H1 (cell line): ENCODE data around the gene MIB2. TPM values are rescaled to one million over a fixed set of nuclear protein-coding genes. Genes with fewer than 3 reads are reported as not detected.
A peak's percentile ranks its signal among the peaks of the same experiment; 100 is the strongest.

ENCODE experiments used
- CTCF ChIA-PET: fragments of 300-600 bp; sonication (Branson Sonifier 250); formaldehyde crosslinking; loops from one replicate; lab custom pipeline; 2021; ENCODE audit not compliant: partially characterized antibody; lab: Charles Lee
- POLR2A ChIA-PET: fragments of 300-600 bp; sonication (Branson Sonifier 250); formaldehyde crosslinking; loops from one replicate; lab custom pipeline; 2021; ENCODE audit warnings: inconsistent platforms; ENCODE audit not compliant: partially characterized antibody; lab: Charles Lee
- DNase-seq, 2 experiments: peaks; one replicate each; pipeline versions ENCODE4 v3.0.0 to v3.0.0-alpha.2; 2010 to 2022; ENCODE audit warnings: low spot score in 2 of 2, low read depth in 1 of 2, mixed read lengths in 1 of 2
- FAIRE-seq: peaks from 2 replicates; lab custom pipeline; 2011; peaks lifted over from hg19 to GRCh38; lab: Jason Lieb, UNC
- H2AFZ ChIP-seq: 2 replicates; pipeline ENCODE4 v1.8.1; 2012; ENCODE audit warnings: low read length, inconsistent platforms
- H2AK5ac ChIP-seq: 2 replicates; pipeline ENCODE4 v1.6.1; 2013; ENCODE audit warnings: low read depth, low read length
- H2BK120ac ChIP-seq: replicated peaks from 2 replicates; pipeline ENCODE3; 2013; ENCODE audit warnings: low read depth, low read length, inconsistent platforms
- H2BK12ac ChIP-seq: 2 replicates; pipeline ENCODE4 v1.6.1; 2013; ENCODE audit warnings: low read depth, low read length
- H2BK15ac ChIP-seq: 2 replicates; pipeline ENCODE4 v1.6.1; 2013; ENCODE audit warnings: low read length
- H2BK20ac ChIP-seq: 2 replicates; pipeline ENCODE4 v1.6.1; 2013; ENCODE audit warnings: low read length
- H2BK5ac ChIP-seq: 2 replicates; pipeline ENCODE4 v1.6.1; 2013; ENCODE audit warnings: low read depth, low read length
- H3K14ac ChIP-seq: 2 replicates; pipeline ENCODE4 v1.6.1; 2013; ENCODE audit warnings: inconsistent platforms; ENCODE audit not compliant: insufficient read length
- H3K18ac ChIP-seq: 2 replicates; pipeline ENCODE4 v1.6.1; 2013; ENCODE audit warnings: low read length; ENCODE audit errors: extremely low read depth
- H3K23ac ChIP-seq: 2 replicates; pipeline ENCODE4 v1.6.1; 2013; ENCODE audit warnings: inconsistent platforms; ENCODE audit not compliant: insufficient read length
- H3K23me2 ChIP-seq: 2 replicates; pipeline ENCODE4 v1.6.1; 2013; ENCODE audit warnings: low read depth, low read length
- H3K27ac ChIP-seq: 2 replicates; pipeline ENCODE4 v1.6.1; 2011; ENCODE audit warnings: low read depth, low read length, inconsistent platforms
- H3K27me3 ChIP-seq, 4 experiments: replicated peaks in 1 of 4; 1 replicate in 1 of 4; 2 replicates in 3 of 4; pipeline versions ENCODE4 v1.6.1 to v1.8.1; 2011 to 2013; ENCODE audit warnings: low read length in 3 of 4, mild to moderate bottlenecking in 3 of 4, inconsistent platforms in 2 of 4, mixed read lengths in 2 of 4, moderate library complexity in 1 of 4; ENCODE audit not compliant: control insufficient read depth in 3 of 4, insufficient read depth in 3 of 4; ENCODE audit errors: extremely low read depth in 1 of 4
- H3K36me3 ChIP-seq, 4 experiments: 2 replicates each; pipeline versions ENCODE4 v1.6.1 to v1.8.1; 2011 to 2013; ENCODE audit warnings: mild to moderate bottlenecking in 4 of 4, low read length in 3 of 4, moderate library complexity in 2 of 4, control low read depth in 1 of 4, inconsistent platforms in 1 of 4; ENCODE audit not compliant: insufficient read depth in 4 of 4, control insufficient read depth in 2 of 4
- H3K4ac ChIP-seq: replicated peaks from 2 replicates; pipeline ENCODE3; 2013; ENCODE audit warnings: low read length, low read depth, mixed read lengths, inconsistent platforms; ENCODE audit not compliant: insufficient read length
- H3K4me1 ChIP-seq, 4 experiments: replicated peaks in 1 of 4; 1 replicate in 1 of 4; 2 replicates in 3 of 4; pipeline versions ENCODE4 v1.6.1 to v1.8.1; 2011 to 2013; ENCODE audit warnings: low read length in 3 of 4, inconsistent platforms in 2 of 4, mixed read lengths in 1 of 4; ENCODE audit not compliant: insufficient read depth in 4 of 4, control insufficient read depth in 3 of 4
- H3K4me2 ChIP-seq, 2 experiments: 2 replicates each; pipeline versions ENCODE4 v1.6.1 to v1.8.1; 2011 to 2013; ENCODE audit warnings: low read depth in 2 of 2, low read length in 2 of 2, control low read depth in 1 of 2, inconsistent platforms in 1 of 2, mild to moderate bottlenecking in 1 of 2; ENCODE audit not compliant: insufficient read depth in 1 of 2
- H3K4me3 ChIP-seq, 4 experiments: fragments of 200-600, 300-600 bp in 1 of 4; sonication (generic), shearing (Covaris generic), sonication (Bioruptor Twin) in 1 of 4; 2 replicates each; pipeline versions ENCODE4 v1.5.1 to v1.8.1; 2011 to 2016; ENCODE audit warnings: low read length in 4 of 4, low read depth in 3 of 4, control low read depth in 2 of 4, inconsistent platforms in 2 of 4, mild to moderate bottlenecking in 2 of 4, mixed read lengths in 1 of 4, moderate library complexity in 1 of 4; ENCODE audit not compliant: insufficient read depth in 2 of 4; ENCODE audit errors: extremely low read depth in 1 of 4
- H3K56ac ChIP-seq: replicated peaks from 2 replicates; pipeline ENCODE3; 2013; ENCODE audit warnings: low read depth, mild to moderate bottlenecking, mixed read lengths, low read length, inconsistent platforms; ENCODE audit not compliant: insufficient read length
- H3K79me1 ChIP-seq: 2 replicates; pipeline ENCODE4 v1.6.1; 2013; ENCODE audit warnings: low read depth, low read length, control low read depth
- H3K79me2 ChIP-seq, 2 experiments: 2 replicates each; pipeline versions ENCODE4 v1.6.1 to v1.8.1; 2012 to 2013; ENCODE audit warnings: low read length in 2 of 2, mild to moderate bottlenecking in 2 of 2, inconsistent platforms in 1 of 2; ENCODE audit not compliant: insufficient read depth in 2 of 2, control insufficient read depth in 1 of 2
- H3K9ac ChIP-seq, 4 experiments: replicated peaks in 1 of 4; 1 replicate in 1 of 4; 2 replicates in 3 of 4; pipeline versions ENCODE4 v1.6.1 to v1.8.1; 2011 to 2013; ENCODE audit warnings: low read depth in 3 of 4, low read length in 3 of 4, control low read depth in 2 of 4, mild to moderate bottlenecking in 2 of 4, moderate library complexity in 2 of 4, inconsistent platforms in 1 of 4; ENCODE audit errors: extremely low read depth in 1 of 4
- H3K9me3 ChIP-seq, 2 experiments: 2 replicates each; pipeline versions ENCODE4 v1.6.1 to v1.8.1; 2012 to 2013; ENCODE audit warnings: mild to moderate bottlenecking in 2 of 2, moderate library complexity in 2 of 2, control low read depth in 1 of 2, inconsistent platforms in 1 of 2, low read depth in 1 of 2, low read length in 1 of 2, mixed read lengths in 1 of 2; ENCODE audit not compliant: insufficient read depth in 2 of 2
- H4K20me1 ChIP-seq, 2 experiments: replicated peaks in 1 of 2; 2 replicates each; pipeline versions ENCODE3 to v1.8.1; 2011 to 2013; ENCODE audit warnings: inconsistent platforms in 2 of 2, low read length in 2 of 2, mild to moderate bottlenecking in 1 of 2; ENCODE audit not compliant: insufficient read depth in 2 of 2, control insufficient read depth in 1 of 2
- H4K5ac ChIP-seq: 2 replicates; pipeline ENCODE4 v1.6.1; 2013; ENCODE audit warnings: low read length, low read depth, mixed read lengths, inconsistent platforms; ENCODE audit not compliant: insufficient read length
- H4K8ac ChIP-seq: 2 replicates; pipeline ENCODE4 v1.8.0; 2013; ENCODE audit warnings: mild to moderate bottlenecking, moderate library complexity, low read length, inconsistent platforms; ENCODE audit not compliant: insufficient read depth; ENCODE audit errors: extremely low read depth
- H4K91ac ChIP-seq: replicated peaks from 2 replicates; pipeline ENCODE3; 2013; ENCODE audit warnings: low read length, mixed read lengths, inconsistent platforms; ENCODE audit not compliant: insufficient read length
- CBX5 ChIP-seq: fragments of 300-800, 300-1000 bp; sonication (generic); IDR thresholded peaks from 2 replicates; pipeline ENCODE4 v1.7.1; 2016; ENCODE audit warnings: antibody characterized with exemption, low read length, low read depth
- FOSL1 ChIP-seq: IDR thresholded peaks from 2 replicates; pipeline ENCODE4 v1.6.1; 2011; ENCODE audit warnings: mild to moderate bottlenecking, low read depth, low read length, moderate library complexity; ENCODE audit not compliant: insufficient read depth
- MAFK ChIP-seq: IDR thresholded peaks from 2 replicates; pipeline ENCODE4 v1.6.1; 2012; ENCODE audit warnings: low read depth, mild to moderate bottlenecking, improper control_type of control experiment, low read length
- POU5F1 ChIP-seq: IDR thresholded peaks from 2 replicates; pipeline ENCODE4 v1.6.1; 2011; ENCODE audit warnings: low read depth, mild to moderate bottlenecking, low read length, moderate library complexity
- SIRT6 ChIP-seq: IDR thresholded peaks from one replicate; pipeline ENCODE4 v1.7.1; 2012; ENCODE audit warnings: low read length, inconsistent platforms
- SP1 ChIP-seq: IDR thresholded peaks from 2 replicates; pipeline ENCODE4 v1.6.1; 2011; ENCODE audit warnings: low read depth, low read length
- SRF ChIP-seq: IDR thresholded peaks from 2 replicates; pipeline ENCODE4 v1.6.1; 2011; ENCODE audit warnings: mild to moderate bottlenecking, low read depth, low read length, moderate library complexity
- WGBS, 2 experiments: shearing (Covaris generic) in 1 of 2; methylation state at CpG; one replicate each; pipeline versions ENCODE4 v1.1.6 to v1.1.7; 2013 to 2015; ENCODE audit warnings: low lambda C conversion rate in 2 of 2, mixed read lengths in 2 of 2, inconsistent platforms in 1 of 2, low coverage in 1 of 2, missing lambda C conversion rate in 1 of 2; ENCODE audit not compliant: insufficient replicate concordance in 2 of 2, insufficient coverage in 1 of 2, insufficient read length in 1 of 2; ENCODE audit errors: extremely low coverage in 1 of 2, missing lambda C conversion rate in 1 of 2; 5-methylcytosine and 5-hydroxymethylcytosine counted together
- polyA plus RNA-seq, 7 experiments: library from polyadenylated mRNA; depleted of rRNA in 3 of 7; stranded (reverse) in 5 of 7; unstranded in 2 of 7; fragments of >200 nt in 5 of 7; fragments of 200-250 nt in 2 of 7; gene quantifications; 1 replicate in 5 of 7; 2 replicates in 1 of 7; 4 replicates in 1 of 7; pipeline versions ENCODE4 v1.2.1 to v1.2.3, GENCODE V29; 2011 to 2013; ENCODE audit warnings: missing spikeins in 2 of 7, mixed read lengths in 2 of 7
- total RNA-seq: library from RNA; stranded (reverse); fragmentation: NEBNext Ultra II Directional; extraction: Animal tissue kit (Norgen Biotek cat#: 25700); gene quantifications from 2 replicates; pipeline ENCODE4 v1.2.1, GENCODE V29; 2021

MIB2 gene
- total and polyA plus RNA-seq, 2 of the 8 experiments (the other 6 are each of a cell fraction or from before 2014, with no cell fraction given): 32.5 to 60.0 TPM

- H2BK15ac ChIP-seq: no peak overlapping the region
- no peak overlapping the region for H2BK120ac ChIP-seq
- no peak overlapping the region for H2AK5ac ChIP-seq
- H4K8ac ChIP-seq: no peak overlapping the region
- H3K4me3 ChIP-seq: no peak overlapping the region
- H2BK12ac ChIP-seq: no peak overlapping the region
- H3K79me2 ChIP-seq: no peaks in the 10 kb centered on the region
- H3K79me1 ChIP-seq: no peaks in the 10 kb centered on the region
- no peak overlapping the region for H4K91ac ChIP-seq
- no peaks in the 10 kb centered on the region for H3K36me3 ChIP-seq
- H3K23me2 ChIP-seq: peaks cover 10% of the 10 kb centered on the region; the same call in 1 of the 2 replicates
- POLR2A ChIA-PET: interaction anchor here (1.2 to 2.0 kb wide), 4 partner anchors 10 to 30 kb away, joined by 3 to 10 read pairs (median 4); partner anchors contain the start of gene MIB2
- FAIRE-seq: no peak
- no peak overlapping the region for H3K27ac ChIP-seq
- no peak overlapping the region for H2BK20ac ChIP-seq
- H3K27me3 ChIP-seq: peaks cover 8 to 21% (median 17%) of the 10 kb centered on the region in 4 experiments
- H3K9ac ChIP-seq: 0 out of 7 replicates have a peak overlapping the region, but pooled peaks of 1 of the 4 experiments have one; percentile 10
- no peak overlapping the region for H2BK5ac ChIP-seq
- H3K23ac ChIP-seq: no peak overlapping the region
- H3K18ac ChIP-seq: no peak overlapping the region
- peaks cover 0 to 4% (median 2%) of the 10 kb centered on the region in 4 experiments; a peak in 4 of 7 replicates for H3K4me1 ChIP-seq
- CTCF ChIA-PET: interaction anchor here (1.1 to 1.4 kb wide), 2 partner anchors 15 to 17 kb away, joined by 3 read pairs; no protein-coding TSS in a partner anchor
- H2AFZ ChIP-seq: no peak overlapping the region
- H4K20me1 ChIP-seq: peaks cover 0 to 1% of the 10 kb centered on the region in 2 experiments
- no peak overlapping the region for H4K5ac ChIP-seq
- no peak overlapping the region for H3K14ac ChIP-seq
- TF ChIP-seq CBX5 (no peak), MAFK (no peak), SRF (no peak), SP1 (no peak), SIRT6 (no peak), FOSL1 (no peak), POU5F1 (no peak)
- no peaks in the 10 kb centered on the region for H3K9me3 ChIP-seq
- no peak overlapping the region for H3K4me2 ChIP-seq
- 88% methylated on average over 14 of the region's 15 CpGs; no CpG with 5 or more reads in 1 of the 2 experiments for WGBS, 2 experiments
- H3K4ac ChIP-seq: no peak overlapping the region
- no peak overlapping the region for H3K56ac ChIP-seq
- DNase-seq: peak in 1 of 2 experiments; percentile 44
Measured at GRCh38 chr1:1604374-1605033, 10.8 kb upstream of the MIB2 start.
